RWPE2 (cell line): ENCODE data around the gene NCOA3.
A peak's percentile ranks its signal among the peaks of the same experiment; 100 is the strongest.

Experiments
- ATAC-seq: fragments of 200-7000 bp; cut with Tn5 transposase; 3 replicates; pipeline ENCODE4 v1.9.1; 2021; ENCODE audit warnings: low read depth
- DNase-seq: peaks from one replicate; pipeline ENCODE4 v3.0.0-alpha.2; 2020; ENCODE audit warnings: low spot score
- H3K27ac ChIP-seq: fragments of 450-650 bp; 2 replicates; pipeline ENCODE4 v1.5.1; 2017; ENCODE audit warnings: mild to moderate bottlenecking; ENCODE audit not compliant: poor library complexity, severe bottlenecking
- H3K27me3 ChIP-seq: fragments of 250-450 bp; sonication (Bioruptor Pico); 2 replicates; pipeline ENCODE4 v1.5.1; 2021; ENCODE audit warnings: mild to moderate bottlenecking, moderate library complexity; ENCODE audit not compliant: insufficient read depth, poor library complexity, severe bottlenecking
- H3K36me3 ChIP-seq: fragments of 250-450 bp; sonication (Bioruptor Pico); 2 replicates; pipeline ENCODE4 v1.5.1; 2020; ENCODE audit warnings: low read depth, mild to moderate bottlenecking, moderate library complexity
- H3K4me1 ChIP-seq: fragments of 250-450 bp; sonication (Bioruptor Pico); 2 replicates; pipeline ENCODE4 v1.5.1; 2021; ENCODE audit warnings: mild to moderate bottlenecking, moderate library complexity; ENCODE audit not compliant: insufficient read depth, poor library complexity, severe bottlenecking
- H3K4me3 ChIP-seq: fragments of 250-450 bp; sonication (Bioruptor Pico); 2 replicates; pipeline ENCODE4 v1.5.1; 2021; ENCODE audit warnings: mild to moderate bottlenecking, moderate library complexity; ENCODE audit not compliant: severe bottlenecking
- H3K9me3 ChIP-seq: fragments of 250-450 bp; sonication (Bioruptor Pico); 2 replicates; pipeline ENCODE4 v1.5.1; 2021; ENCODE audit warnings: mild to moderate bottlenecking, moderate library complexity; ENCODE audit not compliant: severe bottlenecking
- TF ChIP-seq, protein P1 (sequence below): fragments of 450-650 bp; IDR thresholded peaks from one replicate; pipeline ENCODE4 v1.5.1; 2017; ENCODE audit warnings: mild to moderate bottlenecking, moderate library complexity; ENCODE audit not compliant: poor library complexity, severe bottlenecking

NCOA3 gene

DNA sequence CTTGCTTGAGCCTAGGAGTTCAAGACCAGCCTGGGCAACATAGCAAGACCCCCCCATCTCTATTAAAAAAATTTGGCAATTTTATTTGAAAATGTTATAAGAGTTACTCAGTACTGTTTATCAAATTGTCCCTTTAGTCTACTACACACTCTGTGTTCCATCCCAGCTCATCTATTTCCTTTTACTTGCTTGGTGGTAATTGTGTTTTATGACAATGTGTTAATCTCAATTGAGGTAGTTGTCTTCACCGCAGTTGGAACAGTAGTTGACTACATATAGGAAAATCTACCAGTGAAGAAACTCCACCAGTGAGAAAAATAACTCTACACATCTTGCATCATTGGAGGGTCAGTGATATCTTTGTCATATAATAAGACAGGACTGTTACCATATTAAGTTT lies 8.0 kb downstream of the NCOA3 start:
- ATAC-seq (no peak), DNase-seq (no peak)
- Histone ChIP-seq H3K36me3 (peaks cover 12% of the 10 kb centered on the region; the same call in 1 of the 2 replicates), H3K4me1 (peaks cover 18% of the 10 kb centered on the region), H3K9me3 (no peaks in the 10 kb centered on the region), H3K27ac (no peak overlapping the region), H3K4me3 (no peak overlapping the region), H3K27me3 (no peaks in the 10 kb centered on the region)
- TF ChIP-seq, protein P1, sequence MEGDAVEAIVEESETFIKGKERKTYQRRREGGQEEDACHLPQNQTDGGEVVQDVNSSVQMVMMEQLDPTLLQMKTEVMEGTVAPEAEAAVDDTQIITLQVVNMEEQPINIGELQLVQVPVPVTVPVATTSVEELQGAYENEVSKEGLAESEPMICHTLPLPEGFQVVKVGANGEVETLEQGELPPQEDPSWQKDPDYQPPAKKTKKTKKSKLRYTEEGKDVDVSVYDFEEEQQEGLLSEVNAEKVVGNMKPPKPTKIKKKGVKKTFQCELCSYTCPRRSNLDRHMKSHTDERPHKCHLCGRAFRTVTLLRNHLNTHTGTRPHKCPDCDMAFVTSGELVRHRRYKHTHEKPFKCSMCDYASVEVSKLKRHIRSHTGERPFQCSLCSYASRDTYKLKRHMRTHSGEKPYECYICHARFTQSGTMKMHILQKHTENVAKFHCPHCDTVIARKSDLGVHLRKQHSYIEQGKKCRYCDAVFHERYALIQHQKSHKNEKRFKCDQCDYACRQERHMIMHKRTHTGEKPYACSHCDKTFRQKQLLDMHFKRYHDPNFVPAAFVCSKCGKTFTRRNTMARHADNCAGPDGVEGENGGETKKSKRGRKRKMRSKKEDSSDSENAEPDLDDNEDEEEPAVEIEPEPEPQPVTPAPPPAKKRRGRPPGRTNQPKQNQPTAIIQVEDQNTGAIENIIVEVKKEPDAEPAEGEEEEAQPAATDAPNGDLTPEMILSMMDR, result no peak

DNA sequence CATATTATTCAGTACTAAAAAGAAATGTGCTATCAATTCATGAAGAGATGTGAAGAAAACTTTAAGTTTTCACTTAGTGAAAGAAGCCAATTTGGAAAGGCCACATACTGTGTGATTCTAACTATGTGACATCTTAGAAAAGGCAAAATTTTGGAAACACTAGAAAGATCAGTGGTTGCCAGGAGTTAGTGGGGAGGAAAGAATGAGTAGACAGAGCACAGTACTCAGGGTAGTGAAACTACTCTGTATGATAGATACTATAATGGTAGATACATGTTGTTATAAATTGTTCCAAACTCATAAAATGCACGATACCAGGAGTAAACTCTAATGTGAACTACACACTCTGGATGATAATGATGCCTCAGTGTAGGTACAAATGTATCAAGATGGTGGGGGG lies 14.2 kb downstream of the NCOA3 start:
- ATAC-seq (peak; percentile 14), DNase-seq (no peak)
- peak overlapping the region; percentile 15 for H3K27ac ChIP-seq
- H3K4me1 ChIP-seq, result peaks cover 7% of the 10 kb centered on the region
- H3K36me3 ChIP-seq, result peaks cover 27% of the 10 kb centered on the region
- H3K9me3 ChIP-seq, result peaks cover 11% of the 10 kb centered on the region
- no peaks in the 10 kb centered on the region for H3K27me3 ChIP-seq
- H3K4me3 ChIP-seq, result no peak overlapping the region
- TF ChIP-seq, protein P1, result no peak

DNA sequence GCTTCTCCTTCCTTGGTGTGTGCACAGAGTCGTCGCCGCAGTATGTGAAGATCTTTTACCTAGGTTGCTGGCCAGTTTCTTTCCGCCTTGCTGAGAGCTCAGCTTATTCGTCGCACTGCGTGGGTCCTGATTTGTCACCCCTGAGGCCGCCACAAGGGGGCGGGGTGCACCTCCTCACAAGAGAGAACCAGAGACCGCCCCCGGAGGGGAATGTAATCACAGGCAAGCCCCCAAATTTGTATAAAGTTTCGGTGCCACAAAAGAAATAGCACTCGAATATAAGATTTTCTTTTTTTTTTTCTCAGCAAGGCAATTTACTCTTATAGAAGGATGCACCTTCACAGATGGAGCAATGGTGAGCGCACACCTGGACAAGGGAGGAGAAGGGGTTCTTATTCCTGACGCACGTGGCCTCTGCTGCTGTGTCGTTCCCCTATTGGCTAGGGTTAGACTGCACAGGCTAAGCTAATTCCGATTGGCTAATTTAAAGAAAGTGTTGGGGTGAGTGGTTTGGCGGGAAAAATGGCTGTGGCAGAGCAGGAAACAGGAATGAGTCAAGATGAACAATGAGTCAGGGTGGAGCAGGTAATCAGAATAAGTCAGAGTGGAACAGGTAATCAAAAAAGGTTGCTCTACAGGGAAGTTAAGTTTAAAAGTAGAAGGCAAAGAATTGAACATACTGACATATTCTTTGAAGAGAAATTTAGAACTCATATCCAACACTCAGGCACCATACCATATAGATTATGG lies 19.5 kb downstream of the NCOA3 start:
- TF ChIP-seq, protein P1, result peak; percentile 22
- ATAC-seq (no peak), DNase-seq (no peak)
- H3K27me3 ChIP-seq, result no peaks in the 10 kb centered on the region
- no peak overlapping the region for H3K4me3 ChIP-seq
- peaks cover 4% of the 10 kb centered on the region for H3K4me1 ChIP-seq
- no peak overlapping the region for H3K27ac ChIP-seq
- H3K9me3 ChIP-seq, result peaks cover 21% of the 10 kb centered on the region
- peaks cover 37% of the 10 kb centered on the region for H3K36me3 ChIP-seq

DNA sequence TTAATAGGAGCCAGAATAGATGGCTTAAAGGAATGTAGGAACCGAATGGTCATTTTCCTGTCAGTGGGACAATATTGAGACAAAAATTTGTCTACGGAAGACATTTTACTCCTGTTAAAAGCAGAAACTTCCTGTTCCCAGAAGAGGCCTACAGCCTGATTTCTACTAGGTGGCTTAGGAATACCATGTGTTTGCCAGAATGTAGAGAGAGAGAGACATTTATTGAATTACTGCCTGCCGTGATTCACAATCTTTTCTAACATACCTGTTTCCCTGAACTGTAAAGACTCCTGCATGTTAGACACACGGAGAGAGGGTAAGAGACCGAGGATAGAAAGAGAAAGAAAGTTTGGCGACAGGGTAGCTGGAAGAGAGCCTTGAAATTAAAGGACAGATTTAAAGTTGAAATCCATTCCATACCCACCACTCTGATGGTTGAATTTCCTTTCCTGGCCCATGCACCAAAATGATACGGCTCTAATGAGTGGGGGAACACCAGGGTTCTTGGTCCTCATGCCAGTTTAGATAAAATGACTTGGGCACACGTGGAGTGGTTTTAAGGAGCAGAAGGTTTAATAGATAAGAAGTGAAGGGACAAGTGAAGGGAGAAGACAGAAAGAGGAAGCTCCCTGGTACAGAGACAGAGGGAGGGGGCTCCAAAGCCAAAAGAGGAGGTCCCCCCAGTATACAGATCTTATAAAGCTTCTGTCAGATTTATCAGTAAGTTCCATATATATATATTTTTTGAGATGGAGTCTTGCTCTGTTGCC lies 22.5 kb downstream of the NCOA3 start:
- H3K9me3 ChIP-seq, result peaks cover 28% of the 10 kb centered on the region
- TF ChIP-seq, protein P1, result no peak

More for the DNA sequence above, 22.5 kb downstream of the NCOA3 start:
- Histone ChIP-seq H3K4me1 (no peaks in the 10 kb centered on the region), H3K27me3 (no peaks in the 10 kb centered on the region), H3K36me3 (peaks cover 27% of the 10 kb centered on the region), H3K27ac (no peak overlapping the region), H3K4me3 (no peak overlapping the region)
- no peak for DNase-seq
- ATAC-seq, result no peak
